VCaP (cell line): ENCODE measurements around the gene ANKFN1.

ENCODE experiments used
- H3K27ac ChIP-seq: fragments of 450-650 bp; 2 replicates; pipeline ENCODE4 v1.5.1; 2017
- TF ChIP-seq, protein P1 (sequence below): fragments of 450-650 bp; conservative IDR thresholded peaks from 2 replicates; pipeline ENCODE4 v1.5.1; 2017; ENCODE audit warnings: mild to moderate bottlenecking, moderate library complexity

ANKFN1 gene

DNA sequence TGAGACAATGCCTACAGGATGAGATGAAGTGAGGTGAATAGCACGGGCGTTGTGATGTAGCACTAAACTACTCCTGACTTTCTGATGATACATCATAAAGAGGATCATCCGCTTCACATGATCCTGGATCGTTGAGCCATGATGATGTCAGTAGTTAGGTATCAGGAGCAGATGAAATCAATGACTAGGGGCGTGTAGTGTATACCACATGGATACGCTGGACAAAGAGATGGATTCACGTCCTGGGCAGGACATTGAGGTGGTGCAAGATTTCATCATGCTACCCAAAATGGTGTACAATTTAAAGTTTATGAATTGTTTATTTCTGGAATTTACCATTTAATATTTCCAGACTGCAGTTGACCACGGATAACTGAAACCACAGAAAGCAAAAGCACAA lies 156.6 kb downstream of the ANKFN1 start:
- no peak overlapping the region for H3K27ac ChIP-seq
- TF ChIP-seq, protein P1, sequence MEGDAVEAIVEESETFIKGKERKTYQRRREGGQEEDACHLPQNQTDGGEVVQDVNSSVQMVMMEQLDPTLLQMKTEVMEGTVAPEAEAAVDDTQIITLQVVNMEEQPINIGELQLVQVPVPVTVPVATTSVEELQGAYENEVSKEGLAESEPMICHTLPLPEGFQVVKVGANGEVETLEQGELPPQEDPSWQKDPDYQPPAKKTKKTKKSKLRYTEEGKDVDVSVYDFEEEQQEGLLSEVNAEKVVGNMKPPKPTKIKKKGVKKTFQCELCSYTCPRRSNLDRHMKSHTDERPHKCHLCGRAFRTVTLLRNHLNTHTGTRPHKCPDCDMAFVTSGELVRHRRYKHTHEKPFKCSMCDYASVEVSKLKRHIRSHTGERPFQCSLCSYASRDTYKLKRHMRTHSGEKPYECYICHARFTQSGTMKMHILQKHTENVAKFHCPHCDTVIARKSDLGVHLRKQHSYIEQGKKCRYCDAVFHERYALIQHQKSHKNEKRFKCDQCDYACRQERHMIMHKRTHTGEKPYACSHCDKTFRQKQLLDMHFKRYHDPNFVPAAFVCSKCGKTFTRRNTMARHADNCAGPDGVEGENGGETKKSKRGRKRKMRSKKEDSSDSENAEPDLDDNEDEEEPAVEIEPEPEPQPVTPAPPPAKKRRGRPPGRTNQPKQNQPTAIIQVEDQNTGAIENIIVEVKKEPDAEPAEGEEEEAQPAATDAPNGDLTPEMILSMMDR: no peak

DNA sequence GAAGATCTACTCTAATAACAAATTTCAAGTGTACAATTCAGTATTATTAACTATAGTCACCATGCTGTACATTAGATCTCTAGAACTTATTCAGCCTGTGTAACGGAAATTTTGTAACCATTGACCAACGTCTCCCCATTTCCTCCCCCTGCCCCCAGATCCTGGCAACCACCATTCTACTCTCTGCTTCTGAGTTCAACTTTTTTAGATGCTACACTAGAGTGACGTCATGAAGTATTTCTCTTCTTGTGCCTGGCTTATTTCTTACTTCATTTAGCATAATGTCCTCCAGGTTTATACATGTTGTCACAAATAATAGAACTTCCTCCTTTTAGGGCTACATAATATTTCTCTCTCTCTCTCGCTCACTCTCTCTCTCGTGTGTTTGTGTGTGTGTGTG lies 157.5 kb downstream of the ANKFN1 start:
- TF ChIP-seq, protein P1: no peak
- no peak overlapping the region for H3K27ac ChIP-seq

DNA sequence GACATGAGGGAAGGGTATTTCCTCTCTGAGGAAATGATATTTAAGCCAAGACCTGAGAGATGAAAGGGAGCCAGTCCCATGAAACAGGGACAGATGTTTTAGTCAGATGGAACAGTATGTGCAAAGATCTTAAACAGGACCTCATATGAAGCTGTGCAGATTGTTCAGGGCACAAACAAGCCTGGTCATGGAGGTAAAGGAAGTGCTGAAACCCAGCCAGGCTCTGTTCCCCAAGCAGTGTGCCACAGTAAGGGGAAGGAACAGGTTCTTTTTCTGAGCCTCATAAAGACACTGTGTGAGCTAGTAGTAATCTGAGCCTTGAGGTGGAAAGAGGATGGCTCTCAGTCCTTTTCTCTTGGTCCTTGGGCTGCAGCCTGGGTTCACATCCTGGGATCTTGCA lies 159.9 kb downstream of the ANKFN1 start:
- TF ChIP-seq, protein P1: no peak
- no peak overlapping the region for H3K27ac ChIP-seq

DNA sequence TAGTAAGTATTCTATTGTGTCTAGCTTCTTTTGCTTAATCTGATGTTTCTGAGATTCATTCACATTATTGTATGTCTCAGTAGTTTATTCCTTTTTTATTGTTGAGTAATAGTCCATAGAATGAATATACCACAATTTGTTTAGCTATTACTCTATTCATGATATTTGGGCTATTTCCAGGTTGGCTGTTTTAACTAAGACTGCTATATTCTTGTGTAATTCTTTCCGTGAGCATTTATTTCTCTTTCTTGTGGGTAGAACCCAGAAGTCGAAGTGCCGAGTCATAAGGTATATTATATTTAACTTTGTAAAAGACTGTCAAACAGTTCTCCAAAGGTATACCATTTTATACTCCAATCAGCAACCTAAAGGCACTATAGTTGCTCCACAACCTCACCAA lies 160.8 kb downstream of the ANKFN1 start:
- no peak overlapping the region for H3K27ac ChIP-seq
- TF ChIP-seq, protein P1: no peak

DNA sequence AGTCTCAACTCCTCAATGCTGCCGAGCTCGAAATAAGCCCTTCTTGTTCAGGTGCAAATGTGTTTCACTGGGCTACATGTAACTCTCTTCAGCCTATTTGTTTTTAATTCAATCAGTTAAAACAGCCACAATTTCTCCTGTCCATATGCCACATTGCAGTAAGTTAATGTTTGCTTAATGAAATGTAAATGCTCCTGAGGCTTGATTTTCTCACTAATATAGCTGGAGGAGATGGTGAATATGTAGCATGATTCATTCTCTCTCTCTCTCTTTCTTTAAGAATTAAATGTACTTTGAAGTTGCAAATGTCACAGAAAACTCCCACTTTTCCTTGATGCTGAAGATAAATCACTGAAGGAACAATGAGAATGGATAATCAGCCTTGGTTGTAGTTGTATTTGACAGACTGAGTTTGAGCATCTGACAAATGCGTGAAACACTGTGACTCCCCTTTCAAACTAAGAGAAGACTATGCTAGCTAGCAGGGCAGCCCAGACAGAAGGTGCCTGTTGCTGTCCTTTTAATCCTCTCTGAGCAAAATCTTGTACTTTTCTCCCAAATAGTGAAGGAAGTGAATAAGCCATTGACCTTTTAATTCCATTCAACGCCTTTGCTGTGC lies 161.8 kb downstream of the ANKFN1 start:
- TF ChIP-seq, protein P1: no peak
- H3K27ac ChIP-seq: no peak overlapping the region

DNA sequence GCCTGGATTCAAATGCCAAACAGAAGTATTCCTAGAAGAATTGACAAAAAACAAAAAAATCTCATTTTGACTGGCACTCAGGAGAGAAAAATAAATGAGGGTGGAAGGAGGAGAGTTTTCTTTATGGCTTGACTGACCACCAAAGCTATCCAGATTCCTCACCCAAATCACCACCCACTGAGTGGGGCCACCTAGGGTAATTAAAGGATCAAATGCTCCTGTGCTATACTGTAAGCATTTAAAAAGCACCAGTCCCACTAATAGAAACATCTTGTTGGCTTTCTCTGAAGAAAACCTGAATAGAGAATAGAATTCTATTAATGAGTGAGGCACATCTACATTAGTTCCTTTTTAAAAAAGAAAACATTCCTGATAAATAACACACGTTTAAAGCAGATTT lies 163.3 kb downstream of the ANKFN1 start:
- TF ChIP-seq, protein P1: no peak
- no peak overlapping the region for H3K27ac ChIP-seq

DNA sequence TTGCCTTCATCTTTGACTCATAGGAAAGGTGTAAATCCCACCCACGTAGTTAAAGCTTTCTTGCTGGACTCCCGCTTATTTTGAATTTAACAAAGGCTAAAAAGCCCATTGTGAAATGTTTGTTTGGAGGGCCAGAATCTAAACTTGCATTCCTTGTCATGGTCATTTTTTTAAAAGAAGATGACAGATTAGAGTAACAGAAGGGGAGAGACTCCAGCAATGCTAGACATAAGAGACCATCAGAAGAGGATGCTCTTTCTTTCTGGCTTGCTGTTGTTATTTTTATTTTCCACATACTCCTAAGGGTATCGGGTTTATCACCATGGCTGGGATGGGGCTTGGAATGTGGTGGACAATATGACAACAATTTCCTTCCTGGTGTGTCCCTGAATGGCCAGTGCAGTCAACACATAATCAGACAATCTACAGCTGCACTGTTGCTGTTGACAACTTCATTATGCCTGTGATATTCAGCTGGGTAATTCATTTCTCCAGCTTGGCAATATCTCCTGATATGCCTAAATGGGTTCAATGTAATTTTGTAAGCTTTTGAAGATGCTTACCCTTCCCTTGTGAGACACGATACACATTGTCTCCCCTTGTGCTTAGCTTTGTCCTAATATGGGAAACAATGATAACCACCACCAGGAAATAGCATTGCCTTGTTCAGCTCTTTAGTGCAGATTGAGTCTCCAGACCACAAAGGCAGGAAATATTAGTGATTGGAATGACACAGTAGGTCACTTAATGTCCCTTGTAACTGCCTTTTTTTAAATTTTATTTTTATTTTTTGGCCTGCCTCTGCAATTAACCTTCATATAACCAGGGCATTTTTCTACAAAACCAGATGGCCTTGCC lies 164.3 kb downstream of the ANKFN1 start:
- H3K27ac ChIP-seq: no peak overlapping the region
- TF ChIP-seq, protein P1: no peak
